Subcutaneous abdominal adipose tissue (tissue), 5 donors: ENCODE measurements around the gene KRTAP20-1.

ENCODE experiments used
- H3K27ac ChIP-seq: one replicate; pipeline ENCODE4 v1.7.0; 2013; ENCODE audit warnings: low read depth, mild to moderate bottlenecking, inconsistent platforms, low read length, moderate library complexity
- H3K27me3 ChIP-seq, 5 donors: one replicate each; pipeline ENCODE4 v1.7.0; 2013; ENCODE audit warnings: low read length in 5 of 5, inconsistent platforms in 1 of 5; ENCODE audit not compliant: control insufficient read depth in 5 of 5, insufficient read depth in 4 of 5
- H3K36me3 ChIP-seq, 5 donors: one replicate each; pipeline ENCODE4 v1.7.0; 2013; ENCODE audit warnings: low read length in 5 of 5; ENCODE audit not compliant: control insufficient read depth in 5 of 5, insufficient read depth in 5 of 5
- H3K4me1 ChIP-seq, 5 donors: one replicate each; pipeline ENCODE4 v1.7.0; 2013; ENCODE audit warnings: low read length in 5 of 5, mild to moderate bottlenecking in 3 of 5, moderate library complexity in 1 of 5; ENCODE audit not compliant: control insufficient read depth in 5 of 5, insufficient read depth in 5 of 5
- H3K4me3 ChIP-seq, 5 donors: one replicate each; pipeline ENCODE4 v1.7.0; 2013; ENCODE audit warnings: low read length in 5 of 5, low read depth in 1 of 5
- H3K9ac ChIP-seq, 5 donors: one replicate each; pipeline ENCODE4 v1.7.0; 2013; ENCODE audit warnings: low read length in 5 of 5, mild to moderate bottlenecking in 4 of 5, moderate library complexity in 3 of 5
- H3K9me3 ChIP-seq, 5 donors: one replicate each; pipeline ENCODE4 v1.7.0; 2013; ENCODE audit warnings: low read length in 5 of 5; ENCODE audit not compliant: control insufficient read depth in 5 of 5
- donor health status: healthy.
- donor health status: healthy.
- donor health status: healthy.
- donor health status: healthy.
- donor health status: healthy.

Gene KRTAP20-1

DNA sequence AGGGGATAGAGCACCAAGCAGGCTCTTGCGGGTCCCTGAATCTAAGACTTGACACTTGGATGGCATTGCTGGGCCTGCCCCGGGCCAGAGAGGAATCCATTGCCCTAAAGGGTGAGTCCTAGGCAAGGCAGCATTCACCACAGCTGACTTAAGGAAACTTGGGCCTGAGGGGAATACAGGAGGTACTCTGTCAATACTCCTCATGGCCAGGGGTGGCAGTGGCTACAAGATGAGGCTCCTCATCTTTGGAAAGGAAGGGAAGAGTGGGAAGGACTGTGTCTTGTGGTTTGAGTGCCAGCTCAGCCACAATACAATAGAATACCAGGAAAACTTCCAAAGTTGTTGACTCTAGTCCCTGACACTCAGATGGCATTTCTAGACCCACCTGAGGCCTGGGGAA lies 10.3 kb upstream of the KRTAP20-1 start:
- peaks cover 0 to 3% (median 0%) of the 10 kb centered on the region in 5 donors for H3K9me3 ChIP-seq
- no peaks in the 10 kb centered on the region for H3K27me3 ChIP-seq
- no peaks in the 10 kb centered on the region for H3K4me1 ChIP-seq
- no peak overlapping the region for H3K27ac ChIP-seq
- no peaks in the 10 kb centered on the region for H3K36me3 ChIP-seq
- H3K4me3 ChIP-seq: no peak overlapping the region
- no peak overlapping the region for H3K9ac ChIP-seq

GRCh38 chr21:30612132-30612531 lies 4.1 kb upstream of the KRTAP20-1 start:
- no peak overlapping the region for H3K4me3 ChIP-seq
- H3K36me3 ChIP-seq: no peaks in the 10 kb centered on the region
- H3K4me1 ChIP-seq: no peaks in the 10 kb centered on the region
- no peak overlapping the region for H3K27ac ChIP-seq
- no peak overlapping the region for H3K9ac ChIP-seq
- peaks cover 0 to 3% (median 0%) of the 10 kb centered on the region in 5 donors for H3K9me3 ChIP-seq
- H3K27me3 ChIP-seq: no peaks in the 10 kb centered on the region

- Histone ChIP-seq H3K9ac (no peak within 1 kb of the TSS), H3K9me3 (peaks cover 0 to 3% (median 0%) of the 10 kb centered on the region in 5 donors), H3K27me3 (no peaks in the 10 kb centered on the region), H3K4me1 (no peaks in the 10 kb centered on the region), H3K27ac (no peak within 1 kb of the TSS), H3K36me3 (no peaks in the 10 kb centered on the region), H3K4me3 (no peak within 1 kb of the TSS)
These were observed 2.4 kb upstream of the KRTAP20-1 start, which contains the start of gene KRTAP6-1 for GRCh38 chr21:30613836-30614235. TSS of gene KRTAP6-1 (minus strand) at chr21:30613930. CDS start at chr21:30613904, 26 bp downstream.

DNA sequence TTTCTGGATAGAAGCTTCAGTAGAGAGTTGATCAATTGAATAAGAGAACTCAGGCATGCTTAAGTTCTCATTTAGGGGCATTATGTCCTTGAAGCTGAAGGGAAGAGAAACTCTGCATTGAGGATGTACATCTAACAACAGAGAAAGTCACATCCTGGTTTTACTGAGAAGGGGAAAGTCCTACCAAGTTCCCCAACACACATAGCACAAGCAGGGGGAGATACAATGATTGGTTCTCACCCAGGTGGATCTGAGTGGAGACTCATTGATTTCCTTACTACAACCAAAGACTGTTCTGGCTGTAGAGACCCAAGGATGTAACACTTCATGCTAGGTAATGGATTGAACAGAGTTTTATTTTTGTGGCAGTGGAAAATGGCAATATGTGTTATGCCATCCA lies 1.0 kb upstream of the KRTAP20-1 start:
- no peak overlapping the region for H3K4me3 ChIP-seq
- H3K36me3 ChIP-seq: no peaks in the 10 kb centered on the region
- no peaks in the 10 kb centered on the region for H3K4me1 ChIP-seq
- H3K27ac ChIP-seq: no peak overlapping the region
- no peaks in the 10 kb centered on the region for H3K27me3 ChIP-seq
- H3K9ac ChIP-seq: no peak overlapping the region
- H3K9me3 ChIP-seq: peaks cover 0 to 3% (median 0%) of the 10 kb centered on the region in 5 donors

- Histone ChIP-seq H3K27me3 (no peaks in the 10 kb centered on the region), H3K27ac (no peak overlapping the region), H3K4me3 (no peak overlapping the region), H3K9ac (no peak overlapping the region), H3K9me3 (peaks cover 0 to 2% (median 0%) of the 10 kb centered on the region in 5 donors), H3K36me3 (no peaks in the 10 kb centered on the region), H3K4me1 (no peaks in the 10 kb centered on the region)
These were observed 3.9 kb downstream of the KRTAP20-1 start for GRCh38 chr21:30620080-30620479.

GRCh38 chr21:30620522-30620921 lies 4.3 kb downstream of the KRTAP20-1 start, which contains the start of gene KRTAP20-4:
TSS of gene KRTAP20-4 (plus strand) at chr21:30620627.
- Histone ChIP-seq H3K27ac (no peak within 1 kb of the TSS), H3K4me3 (no peak within 1 kb of the TSS), H3K27me3 (no peaks in the 10 kb centered on the region), H3K9ac (no peak within 1 kb of the TSS), H3K4me1 (peaks cover 0 to 4% (median 0%) of the 10 kb centered on the region in 5 donors), H3K36me3 (no peaks in the 10 kb centered on the region), H3K9me3 (peaks cover 0 to 4% (median 0%) of the 10 kb centered on the region in 5 donors)

DNA sequence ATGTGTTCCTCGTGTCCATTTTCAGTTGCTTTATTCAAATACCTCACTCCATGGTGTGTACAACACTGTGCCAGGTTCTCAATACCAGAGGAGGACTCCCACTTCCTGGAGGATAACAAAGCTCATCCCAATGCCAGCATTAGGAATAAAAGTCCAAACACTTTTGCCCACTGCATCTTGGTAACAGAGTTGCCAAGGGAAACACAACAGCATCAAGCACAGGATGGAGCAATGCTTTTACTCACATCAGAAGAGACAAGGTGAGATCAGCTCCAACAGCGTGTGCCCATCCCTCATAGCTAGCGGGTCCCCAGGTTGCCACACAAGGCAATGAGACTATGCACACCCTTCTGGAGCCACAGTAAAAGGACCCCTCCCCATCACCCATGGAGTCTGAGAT lies 7.1 kb downstream of the KRTAP20-1 start:
- H3K27ac ChIP-seq: no peak overlapping the region
- H3K27me3 ChIP-seq: no peaks in the 10 kb centered on the region
- peaks cover 0 to 13% (median 4%) of the 10 kb centered on the region in 5 donors for H3K4me1 ChIP-seq
- no peak overlapping the region for H3K4me3 ChIP-seq
- H3K9ac ChIP-seq: no peak overlapping the region
- no peaks in the 10 kb centered on the region for H3K36me3 ChIP-seq
- peaks cover 0 to 4% (median 0%) of the 10 kb centered on the region in 5 donors for H3K9me3 ChIP-seq

DNA sequence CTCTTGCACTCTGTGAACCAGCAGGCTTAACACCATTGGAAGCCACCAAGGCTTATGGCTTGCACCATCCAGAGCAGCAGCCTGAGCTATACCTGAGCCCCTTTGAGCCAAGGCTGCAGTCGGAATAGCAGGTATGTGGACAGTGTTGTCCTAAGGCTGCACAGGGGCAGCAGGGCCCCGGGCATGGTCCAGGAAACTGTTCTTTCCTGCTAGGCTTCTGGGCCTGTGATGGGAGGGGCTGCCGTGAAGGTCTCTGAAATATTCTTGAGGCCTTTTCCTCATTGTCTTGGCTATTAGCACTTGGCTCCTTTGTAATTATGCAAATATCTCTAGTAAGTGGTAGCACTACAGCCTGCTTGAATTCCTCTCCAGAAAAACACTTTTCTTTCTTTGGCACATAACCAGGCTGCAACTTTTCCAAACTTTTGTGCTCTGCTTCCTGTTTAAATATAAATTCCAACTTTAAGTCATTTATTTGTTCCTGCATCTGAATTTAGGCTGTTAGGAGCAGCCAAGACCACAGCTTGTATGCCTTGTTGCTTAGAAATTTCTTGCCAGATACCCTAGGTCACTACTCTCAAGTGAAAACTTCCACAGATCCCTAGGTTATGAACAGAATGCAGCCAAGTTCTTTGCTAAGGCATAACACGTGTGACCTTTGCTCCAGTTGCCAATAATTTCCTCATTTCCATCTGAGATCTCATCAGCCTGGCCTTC lies 9.4 kb downstream of the KRTAP20-1 start:
- peaks cover 0 to 13% (median 4%) of the 10 kb centered on the region in 5 donors for H3K4me1 ChIP-seq

DNA sequence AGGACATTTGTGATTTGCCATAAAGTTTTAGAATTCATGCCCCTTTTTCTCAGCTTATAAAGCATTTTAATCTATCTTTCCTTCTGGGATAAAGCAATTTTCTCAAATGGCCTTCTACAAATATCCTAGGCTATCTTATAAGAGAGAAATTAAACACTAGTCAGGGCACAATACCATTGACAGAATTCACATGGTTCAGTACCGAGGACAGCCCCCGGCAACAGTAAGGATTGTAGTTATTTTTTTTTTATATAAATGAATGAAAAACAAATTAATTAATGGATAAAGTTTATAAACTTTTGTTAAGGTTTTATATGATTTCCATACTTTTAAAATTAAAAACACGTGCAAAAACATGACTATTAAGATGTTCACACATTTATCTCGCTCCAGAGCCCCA lies 11.9 kb downstream of the KRTAP20-1 start:
- Histone ChIP-seq H3K9ac (no peak overlapping the region), H3K27ac (no peak overlapping the region), H3K36me3 (no peaks in the 10 kb centered on the region), H3K4me3 (no peak overlapping the region), H3K9me3 (peaks cover 0 to 4% (median 0%) of the 10 kb centered on the region in 5 donors), H3K27me3 (no peaks in the 10 kb centered on the region), H3K4me1 (peaks cover 0 to 13% (median 4%) of the 10 kb centered on the region in 5 donors)

More for the DNA sequence above, 9.4 kb downstream of the KRTAP20-1 start:
- no peaks in the 10 kb centered on the region for H3K36me3 ChIP-seq
- no peaks in the 10 kb centered on the region for H3K27me3 ChIP-seq
- no peak overlapping the region for H3K9ac ChIP-seq
- H3K4me3 ChIP-seq: no peak overlapping the region
- peaks cover 0 to 4% (median 0%) of the 10 kb centered on the region in 5 donors for H3K9me3 ChIP-seq
- no peak overlapping the region for H3K27ac ChIP-seq

GRCh38 chr21:30629200-30629599 lies 13.0 kb downstream of the KRTAP20-1 start:
- Histone ChIP-seq H3K9me3 (peaks cover 0 to 4% (median 0%) of the 10 kb centered on the region in 5 donors), H3K27ac (no peak overlapping the region), H3K4me1 (peaks cover 0 to 13% (median 4%) of the 10 kb centered on the region in 5 donors), H3K9ac (no peak overlapping the region), H3K4me3 (no peak overlapping the region), H3K27me3 (no peaks in the 10 kb centered on the region), H3K36me3 (no peaks in the 10 kb centered on the region)
